ENCODE data around the gene PTPN20.

The PTPN20 gene

DNA sequence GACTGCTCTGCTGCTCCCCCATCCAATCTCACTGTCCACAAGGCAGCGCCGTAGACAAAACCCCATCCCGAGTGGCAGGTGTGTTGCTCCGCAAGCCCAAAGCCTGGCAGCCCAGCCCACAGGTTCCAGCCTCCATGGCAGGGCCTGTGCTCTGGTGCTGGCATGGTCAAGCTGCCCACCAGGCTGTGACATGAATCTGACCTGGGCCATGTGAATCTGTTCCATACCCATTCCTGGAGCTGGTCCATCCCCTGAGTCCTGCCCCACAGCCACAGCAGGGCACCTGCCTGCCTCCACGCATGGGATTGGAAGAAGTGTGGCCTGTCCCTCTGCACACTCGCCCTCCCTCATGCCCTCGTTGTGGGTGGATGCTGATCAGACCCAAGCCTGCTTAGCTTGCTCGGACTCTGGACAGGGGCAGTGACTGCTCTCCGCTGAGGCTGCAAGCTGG, 128.8 kb downstream of the PTPN20 start:
- Histone ChIP-seq H4K20me1 (ENCODE audit: insufficient read depth, low read length, poor library complexity, severe bottlenecking) (no peaks in the 10 kb centered on the region), H3K4me2 (ENCODE audit: low read depth, low read length, poor library complexity, severe bottlenecking) (no peak overlapping the region), H3K4me1 (ENCODE audit: insufficient read depth, low read length, poor library complexity, severe bottlenecking) (no peaks in the 10 kb centered on the region), H3K27me3 (ENCODE audit: insufficient read depth, low read length, poor library complexity, severe bottlenecking) (no peaks in the 10 kb centered on the region), H3K9ac (ENCODE audit: low read depth, low read length, poor library complexity, severe bottlenecking) (no peak overlapping the region), H3K36me3 (ENCODE audit: insufficient read depth, low read length) (no peaks in the 10 kb centered on the region), H3F3A (ENCODE audit: low read depth) (no peaks in the 10 kb centered on the region), H3K9me3 (ENCODE audit: insufficient read depth, low read depth, low read length) (no peaks in the 10 kb centered on the region), H3K9me2 (replicated peaks; ENCODE audit: low read depth, low read length) (no peaks in the 10 kb centered on the region), H2AFZ (ENCODE audit: low read length) (no peak overlapping the region), H3K4me3 (ENCODE audit: low read length, poor library complexity, severe bottlenecking) (no peak overlapping the region), H3K79me2 (ENCODE audit: insufficient read depth, low read length) (no peaks in the 10 kb centered on the region)
- TF ChIP-seq, protein P1, sequence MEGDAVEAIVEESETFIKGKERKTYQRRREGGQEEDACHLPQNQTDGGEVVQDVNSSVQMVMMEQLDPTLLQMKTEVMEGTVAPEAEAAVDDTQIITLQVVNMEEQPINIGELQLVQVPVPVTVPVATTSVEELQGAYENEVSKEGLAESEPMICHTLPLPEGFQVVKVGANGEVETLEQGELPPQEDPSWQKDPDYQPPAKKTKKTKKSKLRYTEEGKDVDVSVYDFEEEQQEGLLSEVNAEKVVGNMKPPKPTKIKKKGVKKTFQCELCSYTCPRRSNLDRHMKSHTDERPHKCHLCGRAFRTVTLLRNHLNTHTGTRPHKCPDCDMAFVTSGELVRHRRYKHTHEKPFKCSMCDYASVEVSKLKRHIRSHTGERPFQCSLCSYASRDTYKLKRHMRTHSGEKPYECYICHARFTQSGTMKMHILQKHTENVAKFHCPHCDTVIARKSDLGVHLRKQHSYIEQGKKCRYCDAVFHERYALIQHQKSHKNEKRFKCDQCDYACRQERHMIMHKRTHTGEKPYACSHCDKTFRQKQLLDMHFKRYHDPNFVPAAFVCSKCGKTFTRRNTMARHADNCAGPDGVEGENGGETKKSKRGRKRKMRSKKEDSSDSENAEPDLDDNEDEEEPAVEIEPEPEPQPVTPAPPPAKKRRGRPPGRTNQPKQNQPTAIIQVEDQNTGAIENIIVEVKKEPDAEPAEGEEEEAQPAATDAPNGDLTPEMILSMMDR (conservative IDR thresholded peaks at IDR 0.05; ENCODE audit: low read length): no peak
- no peak for TF ChIP-seq EZH2phosphoT487 (IDR thresholded peaks at IDR 0.05; ENCODE audit: borderline replicate concordance)

DNA sequence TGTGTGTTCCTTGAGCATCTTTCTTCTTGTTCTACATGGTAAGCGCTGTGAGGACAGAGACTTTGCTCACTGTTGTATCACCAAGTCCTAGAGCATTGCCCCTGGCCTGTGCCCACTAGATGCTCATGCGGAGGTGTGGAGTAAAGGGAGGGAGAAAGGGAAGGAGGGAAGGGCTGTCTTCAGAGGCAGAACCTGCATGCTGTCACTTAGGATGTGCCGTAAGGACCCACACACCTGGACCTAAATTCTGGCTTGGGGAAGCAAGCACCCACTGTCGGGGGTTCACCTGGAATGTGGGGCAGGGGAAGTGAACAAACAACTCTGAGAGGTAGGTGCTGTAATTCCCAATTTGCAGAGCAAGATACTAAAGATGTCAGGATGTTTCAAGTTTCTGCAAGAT, 129.5 kb downstream of the PTPN20 start:
- H3K27me3 ChIP-seq (ENCODE audit: insufficient read depth, low read length, poor library complexity, severe bottlenecking): no peaks in the 10 kb centered on the region
- no peak overlapping the region for H3K4me3 ChIP-seq (ENCODE audit: low read length, poor library complexity, severe bottlenecking)
- no peaks in the 10 kb centered on the region for H3K9me2 ChIP-seq (replicated peaks; ENCODE audit: low read depth, low read length)
- no peak overlapping the region for H2AFZ ChIP-seq (ENCODE audit: low read length)
- H4K20me1 ChIP-seq (ENCODE audit: insufficient read depth, low read length, poor library complexity, severe bottlenecking): no peaks in the 10 kb centered on the region
- H3F3A ChIP-seq (ENCODE audit: low read depth): no peaks in the 10 kb centered on the region
- H3K9me3 ChIP-seq (ENCODE audit: insufficient read depth, low read depth, low read length): no peaks in the 10 kb centered on the region
- H3K4me1 ChIP-seq (ENCODE audit: insufficient read depth, low read length, poor library complexity, severe bottlenecking): no peaks in the 10 kb centered on the region
- H3K9ac ChIP-seq (ENCODE audit: low read depth, low read length, poor library complexity, severe bottlenecking): no peak overlapping the region
- H3K79me2 ChIP-seq (ENCODE audit: insufficient read depth, low read length): no peaks in the 10 kb centered on the region
- no peaks in the 10 kb centered on the region for H3K36me3 ChIP-seq (ENCODE audit: insufficient read depth, low read length)
- TF ChIP-seq, protein P1 (conservative IDR thresholded peaks at IDR 0.05; ENCODE audit: low read length): no peak
- TF ChIP-seq EZH2phosphoT487 (IDR thresholded peaks at IDR 0.05; ENCODE audit: borderline replicate concordance): no peak
- no peak overlapping the region for H3K4me2 ChIP-seq (ENCODE audit: low read depth, low read length, poor library complexity, severe bottlenecking)

DNA sequence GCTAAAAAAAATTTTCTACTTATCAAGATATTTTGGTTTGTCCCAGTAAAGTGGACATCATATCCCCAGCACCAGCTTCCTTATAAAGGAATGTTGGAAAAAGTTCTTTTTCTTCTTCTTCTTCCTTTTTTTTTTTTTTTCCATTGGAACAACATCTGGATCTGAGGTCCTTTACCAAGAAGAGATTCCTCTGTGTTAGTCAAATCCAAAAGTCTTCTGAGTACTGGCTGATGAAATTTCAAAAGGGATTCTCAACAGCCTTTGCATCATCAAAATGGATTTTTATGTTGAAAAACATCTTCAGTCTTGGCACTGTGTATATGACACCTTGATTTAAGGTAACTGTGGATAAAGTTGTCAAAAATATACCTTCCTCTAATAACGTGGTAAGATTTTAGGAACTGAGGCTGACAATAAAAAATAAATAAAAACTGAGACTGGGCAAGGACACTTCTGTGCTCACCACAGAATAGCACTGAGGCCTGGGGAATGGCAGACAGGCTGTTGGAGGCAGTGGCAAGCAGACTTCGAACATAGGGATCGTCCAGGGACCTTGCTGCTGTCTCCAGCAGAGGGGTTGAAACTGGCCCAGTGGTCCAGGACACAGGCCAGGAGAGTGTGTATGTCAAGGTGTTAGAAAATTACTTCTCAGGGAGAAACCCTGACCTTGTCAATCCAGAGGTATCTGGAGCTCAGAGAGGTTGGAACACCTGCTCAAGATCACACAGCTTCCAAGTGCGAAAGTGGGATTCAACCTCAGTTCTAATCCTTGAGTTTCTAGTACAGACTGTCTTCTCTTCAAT, 130.4 kb downstream of the PTPN20 start:
- TF ChIP-seq EZH2phosphoT487 (IDR thresholded peaks at IDR 0.05; ENCODE audit: borderline replicate concordance): no peak
- H3K9me3 ChIP-seq (ENCODE audit: insufficient read depth, low read depth, low read length): no peaks in the 10 kb centered on the region
- H4K20me1 ChIP-seq (ENCODE audit: insufficient read depth, low read length, poor library complexity, severe bottlenecking): no peaks in the 10 kb centered on the region
- no peak overlapping the region for H2AFZ ChIP-seq (ENCODE audit: low read length)
- H3K27me3 ChIP-seq (ENCODE audit: insufficient read depth, low read length, poor library complexity, severe bottlenecking): no peaks in the 10 kb centered on the region
- no peaks in the 10 kb centered on the region for H3K9me2 ChIP-seq (replicated peaks; ENCODE audit: low read depth, low read length)
- no peaks in the 10 kb centered on the region for H3K79me2 ChIP-seq (ENCODE audit: insufficient read depth, low read length)
- no peak overlapping the region for H3K4me2 ChIP-seq (ENCODE audit: low read depth, low read length, poor library complexity, severe bottlenecking)
- H3F3A ChIP-seq (ENCODE audit: low read depth): no peaks in the 10 kb centered on the region
- H3K36me3 ChIP-seq (ENCODE audit: insufficient read depth, low read length): no peaks in the 10 kb centered on the region
- H3K4me3 ChIP-seq (ENCODE audit: low read length, poor library complexity, severe bottlenecking): no peak overlapping the region
- no peak overlapping the region for H3K9ac ChIP-seq (ENCODE audit: low read depth, low read length, poor library complexity, severe bottlenecking)
- H3K4me1 ChIP-seq (ENCODE audit: insufficient read depth, low read length, poor library complexity, severe bottlenecking): no peaks in the 10 kb centered on the region

DNA sequence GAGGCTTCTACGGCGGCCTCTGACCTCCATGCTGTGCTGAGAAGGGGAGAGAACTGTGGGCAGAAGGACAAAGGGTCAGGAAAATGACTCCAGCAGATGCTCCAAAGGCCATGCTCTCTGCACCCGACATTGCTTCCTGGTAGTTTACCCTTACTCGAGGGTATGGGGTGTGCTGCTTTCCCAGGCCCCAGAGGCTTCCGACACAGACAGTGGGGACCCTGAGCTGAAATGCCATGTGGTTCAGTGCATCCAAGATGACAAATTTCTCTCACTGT, 130.9 kb downstream of the PTPN20 start:
- no peak overlapping the region for H3K9ac ChIP-seq (ENCODE audit: low read depth, low read length, poor library complexity, severe bottlenecking)
- no peaks in the 10 kb centered on the region for H3F3A ChIP-seq (ENCODE audit: low read depth)
- no peaks in the 10 kb centered on the region for H3K27me3 ChIP-seq (ENCODE audit: insufficient read depth, low read length, poor library complexity, severe bottlenecking)
- no peak overlapping the region for H3K4me3 ChIP-seq (ENCODE audit: low read length, poor library complexity, severe bottlenecking)
- H2AFZ ChIP-seq (ENCODE audit: low read length): no peak overlapping the region
- H3K4me1 ChIP-seq (ENCODE audit: insufficient read depth, low read length, poor library complexity, severe bottlenecking): no peaks in the 10 kb centered on the region
- no peak overlapping the region for H3K4me2 ChIP-seq (ENCODE audit: low read depth, low read length, poor library complexity, severe bottlenecking)
- no peaks in the 10 kb centered on the region for H3K9me3 ChIP-seq (ENCODE audit: insufficient read depth, low read depth, low read length)
- no peaks in the 10 kb centered on the region for H3K36me3 ChIP-seq (ENCODE audit: insufficient read depth, low read length)
- no peaks in the 10 kb centered on the region for H3K79me2 ChIP-seq (ENCODE audit: insufficient read depth, low read length)
- no peaks in the 10 kb centered on the region for H4K20me1 ChIP-seq (ENCODE audit: insufficient read depth, low read length, poor library complexity, severe bottlenecking)
- TF ChIP-seq, protein P1 (conservative IDR thresholded peaks at IDR 0.05; ENCODE audit: low read length): no peak
- no peaks in the 10 kb centered on the region for H3K9me2 ChIP-seq (replicated peaks; ENCODE audit: low read depth, low read length)
